ENCODE measurements around the gene GPR142.
"Not testable (repeated sequence)": the region's sequence is repeated elsewhere in the genome, so short reads cannot be mapped to it uniquely, and the experiment has no call there.

GPR142 gene

GRCh38 chr17:74389937-74390679 is 22.8 kb downstream of the GPR142 start:
- in situ Hi-C loops (cut with MboI; ENCODE audit: low sequenced_read_pairs) = no loop called here

GRCh38 chr17:74390680-74391653 is 23.7 kb downstream of the GPR142 start:
- in situ Hi-C loops (cut with MboI; ENCODE audit: low sequenced_read_pairs) = no loop called here

GRCh38 chr17:74391771-74392170 is 24.5 kb downstream of the GPR142 start:
- in situ Hi-C loops (cut with MboI; ENCODE audit: low sequenced_read_pairs) = no loop called here

- in situ Hi-C loops (cut with MboI; ENCODE audit: low sequenced_read_pairs) = no loop called here
Measured at GRCh38 chr17:74392848-74393247, 25.5 kb downstream of the GPR142 start.

- in situ Hi-C loops (cut with MboI; ENCODE audit: low sequenced_read_pairs) = no loop called here
Measured at GRCh38 chr17:74393346-74393942, 26.1 kb downstream of the GPR142 start.

- in situ Hi-C loops (cut with MboI; ENCODE audit: low sequenced_read_pairs) = no loop called here
Measured at GRCh38 chr17:74394275-74394950, 27.1 kb downstream of the GPR142 start.

GRCh38 chr17:74394977-74395376 is 27.7 kb downstream of the GPR142 start:
- in situ Hi-C loops (cut with MboI; ENCODE audit: low sequenced_read_pairs) = no loop called here

GRCh38 chr17:74396567-74396966 is 29.3 kb downstream of the GPR142 start:
- in situ Hi-C loops (cut with MboI; ENCODE audit: low sequenced_read_pairs) = no loop called here

- in situ Hi-C loops (cut with MboI; ENCODE audit: low sequenced_read_pairs) = no loop called here
Measured at GRCh38 chr17:74402048-74402447, 34.7 kb downstream of the GPR142 start.

GRCh38 chr17:74403512-74404137 is 36.3 kb downstream of the GPR142 start:
- in situ Hi-C loops (cut with MboI; ENCODE audit: low sequenced_read_pairs) = no loop called here

GRCh38 chr17:74404218-74404617 is 36.9 kb downstream of the GPR142 start:
- in situ Hi-C loops (cut with MboI; ENCODE audit: low sequenced_read_pairs) = no loop called here

- in situ Hi-C loops (cut with MboI; ENCODE audit: low sequenced_read_pairs) = no loop called here
Measured at GRCh38 chr17:74404789-74405188, 37.5 kb downstream of the GPR142 start.

- in situ Hi-C loops (cut with MboI; ENCODE audit: low sequenced_read_pairs) = not testable (repeated sequence)
Measured at GRCh38 chr17:74405311-74405710, 38.0 kb downstream of the GPR142 start.

GRCh38 chr17:74407384-74407783 is 40.1 kb downstream of the GPR142 start:
- in situ Hi-C loops (cut with MboI; ENCODE audit: low sequenced_read_pairs) = no loop called here

- in situ Hi-C loops (cut with MboI; ENCODE audit: low sequenced_read_pairs) = no loop called here
Measured at GRCh38 chr17:74408262-74408661, 41.0 kb downstream of the GPR142 start.

GRCh38 chr17:74408815-74409214 is 41.5 kb downstream of the GPR142 start:
- in situ Hi-C loops (cut with MboI; ENCODE audit: low sequenced_read_pairs) = no loop called here

- in situ Hi-C loops (cut with MboI; ENCODE audit: low sequenced_read_pairs) = no loop called here
Measured at GRCh38 chr17:74410001-74410443, 42.7 kb downstream of the GPR142 start.

- in situ Hi-C loops (cut with MboI; ENCODE audit: low sequenced_read_pairs) = no loop called here
Measured at GRCh38 chr17:74412581-74412980, 45.3 kb downstream of the GPR142 start.

GRCh38 chr17:74413491-74413890 is 46.2 kb downstream of the GPR142 start:
- in situ Hi-C loops (cut with MboI; ENCODE audit: low sequenced_read_pairs) = no loop called here

- in situ Hi-C loops (cut with MboI; ENCODE audit: low sequenced_read_pairs) = no loop called here
Measured at GRCh38 chr17:74414510-74414909, 47.2 kb downstream of the GPR142 start.
